ENCODE measurements around the gene RFX2.

- TF ChIP-seq CTCF (IDR thresholded peaks at IDR 0.05; ENCODE audit: low read depth, low read length, missing input control), result no peak
- TF ChIP-seq ATF3 (IDR thresholded peaks at IDR 0.05), result no peak
- TF ChIP-seq REST (IDR thresholded peaks at IDR 0.05), result no peak
Observed at GRCh38 chr19:5994405-5995165, 115.7 kb downstream of the RFX2 start.
